DMS 273 treated with DMSO at 0.1 percent for 48 hours (cell line): Measurements from ENCODE around the gene C6orf62.
"Not testable (repeated sequence)": the region's sequence is repeated elsewhere in the genome, so short reads cannot be mapped to it uniquely, and the experiment has no call there.

Experiments
- DNase-seq: peaks from one replicate; lab custom pipeline; 2025; lab: John Stamatoyannopoulos, UW

Gene C6orf62

DNA sequence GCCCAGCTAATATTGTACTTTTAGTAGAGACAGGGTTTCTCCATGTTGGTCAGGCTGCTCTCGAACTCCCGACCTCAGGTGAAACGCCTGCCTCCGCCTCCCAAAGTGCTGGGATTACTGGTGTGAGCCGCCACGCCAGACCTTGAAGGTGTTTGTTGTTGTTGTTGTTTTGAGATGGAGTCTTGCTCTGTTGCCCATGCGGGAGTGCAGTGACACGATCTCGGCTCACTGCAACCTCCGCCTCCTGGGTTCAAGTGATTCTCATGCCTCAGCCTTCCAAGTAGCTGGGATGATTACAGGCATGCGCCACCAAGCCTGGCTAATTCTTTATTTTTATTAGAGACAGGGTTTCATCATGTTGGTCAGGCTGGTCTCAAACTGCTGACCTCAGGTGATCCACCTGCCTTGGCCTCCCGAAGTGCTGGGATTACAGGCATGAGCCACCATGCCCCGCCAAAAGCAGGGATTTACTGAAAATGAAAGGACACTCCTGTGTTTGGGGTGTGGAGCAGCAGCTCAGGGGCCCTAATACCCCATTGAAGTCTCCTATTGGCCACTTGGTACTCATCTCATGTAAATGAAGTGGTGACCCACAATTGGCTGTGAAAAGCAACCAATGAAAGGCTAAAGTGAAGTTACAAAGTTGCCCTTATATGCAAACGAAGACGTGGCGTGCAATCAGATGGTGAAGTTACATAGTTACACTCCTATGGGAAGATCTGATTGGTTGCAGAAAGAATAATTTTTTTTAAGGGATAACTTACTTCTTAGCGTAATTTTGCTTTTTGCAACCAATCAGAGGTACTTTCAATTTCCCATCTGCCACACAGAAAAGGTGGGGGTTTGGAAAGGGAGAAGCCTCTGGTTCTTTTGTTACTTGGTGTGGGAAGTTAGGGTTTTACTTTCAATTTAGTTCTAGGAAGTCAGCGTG, 50.6 kb downstream of the C6orf62 start:
- DNase-seq = not testable (repeated sequence)

GRCh38 chr6:24667378-24667803, 51.6 kb downstream of the C6orf62 start:
- no peak for DNase-seq

- DNase-seq = peak; percentile 90
Measured at GRCh38 chr6:24666641-24667377, 52.1 kb downstream of the C6orf62 start, which contains the start of the genes ACOT13 and TDP2. Gene ACOT13, plus strand, starts transcription at chr6:24667077. Its CDS starts 187 bp downstream, at chr6:24667264. Gene TDP2, minus strand, starts transcription at chr6:24666899. Its CDS starts 37 bp downstream, at chr6:24666862.

- DNase-seq = no peak
Measured at GRCh38 chr6:24666097-24666640, 52.8 kb downstream of the C6orf62 start.

DNA sequence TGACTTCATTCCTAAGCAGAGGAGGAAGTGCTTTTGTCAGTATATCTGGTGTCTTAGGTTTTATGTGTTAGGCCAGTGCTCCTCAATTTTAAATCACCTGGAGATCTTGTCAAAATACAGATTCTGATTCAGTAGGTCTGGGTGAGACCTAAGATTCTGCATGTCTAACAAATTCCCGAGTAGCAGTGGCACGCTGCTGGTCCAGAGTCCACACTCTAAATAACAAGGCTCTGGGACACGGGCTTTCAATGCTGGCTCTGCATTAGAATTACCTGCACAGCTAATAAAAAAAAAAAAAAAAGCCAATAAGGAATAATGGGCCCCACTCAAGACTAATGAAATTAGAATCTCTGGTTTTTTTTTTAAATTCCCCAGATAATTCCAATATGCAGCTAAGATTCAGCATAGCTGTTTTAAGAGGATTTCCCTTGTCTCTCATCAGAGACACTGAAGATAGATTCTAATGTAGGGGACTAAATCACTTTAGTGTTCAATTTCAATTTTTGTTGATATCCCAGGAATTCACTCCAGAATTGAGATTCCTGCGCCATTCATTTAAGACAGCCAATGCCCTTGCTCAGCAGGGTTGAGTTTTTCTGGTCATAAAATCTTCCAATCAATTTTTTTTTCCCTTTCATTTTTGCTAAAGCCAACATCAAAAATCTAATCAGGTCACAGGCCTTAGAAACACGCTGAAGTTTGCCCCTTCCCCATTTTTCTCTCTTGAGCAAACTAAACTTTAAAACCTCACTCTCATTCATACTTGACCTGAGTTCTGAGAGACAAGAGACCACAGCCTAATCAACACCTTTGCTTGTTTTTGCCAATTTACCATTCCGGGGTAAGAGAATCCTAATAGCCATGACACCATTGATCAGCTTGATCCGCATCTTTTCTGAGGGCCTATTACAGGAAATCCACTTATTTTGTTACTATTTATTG, 54.6 kb downstream of the C6orf62 start:
- DNase-seq = no peak

DNA sequence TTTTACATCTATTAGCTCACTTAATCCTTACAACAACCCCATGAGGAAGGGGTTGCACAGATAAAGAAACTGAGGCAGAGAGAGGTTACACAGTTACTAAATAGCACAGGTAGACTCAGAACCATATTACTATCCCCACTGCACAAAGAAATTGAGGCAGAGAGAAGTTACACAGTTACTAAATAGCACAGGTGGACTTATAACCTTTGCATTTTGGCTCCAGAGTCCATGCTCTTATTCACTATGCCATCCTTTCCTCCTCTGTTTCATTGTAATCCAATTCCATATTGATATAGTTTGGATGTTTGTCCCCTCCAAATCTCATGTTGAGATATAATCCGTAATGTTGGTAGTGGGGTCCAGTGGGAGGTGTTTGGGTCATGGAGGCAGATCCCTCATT, 55.8 kb downstream of the C6orf62 start:
- no peak for DNase-seq

DNA sequence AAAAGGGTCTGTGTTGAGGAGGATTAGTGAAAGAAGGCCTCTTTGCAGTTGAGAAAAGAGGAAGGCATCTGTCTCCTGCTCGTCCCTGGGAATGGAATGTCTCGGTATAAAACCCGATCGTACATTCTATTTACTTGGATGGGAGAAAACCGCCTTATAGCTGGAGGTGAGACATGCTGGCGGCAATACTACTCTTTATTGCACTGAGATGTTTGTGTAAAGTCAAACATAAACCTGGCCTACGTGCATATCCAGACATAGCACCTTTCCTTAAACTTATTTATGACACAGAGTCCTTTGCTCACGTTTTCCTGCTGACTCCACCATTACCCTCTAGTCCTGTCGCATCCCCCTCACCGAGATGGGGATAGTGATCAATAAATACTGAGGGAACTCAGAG, 56.7 kb downstream of the C6orf62 start:
- no peak for DNase-seq

- not testable (repeated sequence) for DNase-seq
Measured at GRCh38 chr6:24661759-24662158, 57.2 kb downstream of the C6orf62 start.

GRCh38 chr6:24660105-24660504, 58.8 kb downstream of the C6orf62 start:
- DNase-seq = no peak

GRCh38 chr6:24659561-24659960, 59.4 kb downstream of the C6orf62 start:
- no peak for DNase-seq

GRCh38 chr6:24658573-24659560, 60.1 kb downstream of the C6orf62 start:
- DNase-seq = no peak

DNA sequence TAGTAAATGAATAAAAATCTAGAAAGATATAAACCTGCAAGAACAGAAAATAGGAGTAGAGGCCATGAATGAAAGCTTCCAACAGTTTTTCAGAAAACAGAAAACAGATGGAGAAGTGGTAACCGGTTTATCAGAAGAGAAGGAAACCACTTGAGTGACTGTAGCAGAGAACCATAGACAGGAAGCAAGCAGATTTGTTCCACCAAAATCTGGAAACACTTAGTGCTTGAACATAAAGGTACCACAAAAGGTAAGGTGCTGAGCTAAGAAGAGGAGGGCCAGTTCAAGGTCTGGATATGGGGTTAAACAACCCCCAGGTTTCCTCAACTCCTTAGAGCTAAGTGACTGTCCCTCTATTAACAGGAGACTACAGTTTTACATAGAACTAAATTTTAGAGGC, 63.7 kb downstream of the C6orf62 start:
- no peak for DNase-seq
